Type B pancreatic cell (in vitro differentiated cells): ENCODE measurements around the gene LRRC47. TPM values are rescaled to one million over a fixed set of nuclear protein-coding genes. Genes with fewer than 3 reads are reported as not detected.

Source experiments
- DNase-seq: peaks from one replicate; pipeline ENCODE4 v3.0.0; 2021; ENCODE audit warnings: mixed read lengths; ENCODE audit not compliant: unreplicated experiment; ENCODE audit errors: extremely low spot score
- H3K27ac Mint-ChIP-seq: 2 replicates; pipeline ENCODE4 v1.8.0; 2021; ENCODE audit warnings: mild to moderate bottlenecking, mixed read lengths
- H3K27me3 Mint-ChIP-seq: 2 replicates; pipeline ENCODE4 v1.8.0; 2021; ENCODE audit warnings: mixed read lengths
- H3K36me3 Mint-ChIP-seq: 2 replicates; pipeline ENCODE4 v1.8.0; 2021; ENCODE audit warnings: mixed read lengths
- H3K4me1 Mint-ChIP-seq: one replicate; pipeline ENCODE4 v1.8.0; 2021; ENCODE audit warnings: mixed read lengths; ENCODE audit not compliant: unreplicated experiment
- H3K4me3 Mint-ChIP-seq: 2 replicates; pipeline ENCODE4 v1.8.0; 2021; ENCODE audit warnings: mild to moderate bottlenecking, mixed read lengths
- H3K9me3 Mint-ChIP-seq: 2 replicates; pipeline ENCODE4 v1.8.0; 2021; ENCODE audit warnings: mixed read lengths
- total RNA-seq: library from RNA; stranded (reverse); gene quantifications from 2 replicates; pipeline ENCODE4 v1.2.1, GENCODE V29; 2021; ENCODE audit warnings: low replicate concordance
- TF ChIP-seq, protein P1 (sequence below): fragments of 200-600 bp; sonication (generic); conservative IDR thresholded peaks from 2 replicates; pipeline ENCODE4 v1.5.0; 2021; ENCODE audit warnings: antibody characterized with exemption, mild to moderate bottlenecking

LRRC47 gene
- total RNA-seq, 1 donor from 2014 or later = 56.5 TPM

DNA sequence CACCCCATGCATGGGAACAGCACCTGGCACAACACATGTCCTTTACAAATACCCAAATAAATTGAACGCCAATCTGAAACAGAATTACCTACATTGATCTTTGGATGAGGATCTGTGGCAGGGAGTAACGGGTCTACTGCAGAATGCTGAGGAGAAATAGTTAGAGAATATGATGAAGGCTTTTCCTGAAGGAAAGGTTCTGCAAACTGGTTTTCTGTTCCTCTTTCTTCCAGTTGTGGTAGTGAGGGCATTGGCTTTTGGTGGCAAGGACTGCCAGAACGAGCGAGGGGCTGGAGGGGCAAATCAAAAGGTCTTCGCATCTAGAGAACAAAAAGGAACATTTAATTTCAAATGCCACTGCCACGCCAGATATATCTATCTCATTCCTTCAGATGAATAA, 40.9 kb upstream of the LRRC47 start:
- H3K4me3 Mint-ChIP-seq = no peak overlapping the region
- no peaks in the 10 kb centered on the region for H3K27me3 Mint-ChIP-seq
- no peaks in the 10 kb centered on the region for H3K4me1 Mint-ChIP-seq
- no peak overlapping the region for H3K27ac Mint-ChIP-seq
- TF ChIP-seq, protein P1, sequence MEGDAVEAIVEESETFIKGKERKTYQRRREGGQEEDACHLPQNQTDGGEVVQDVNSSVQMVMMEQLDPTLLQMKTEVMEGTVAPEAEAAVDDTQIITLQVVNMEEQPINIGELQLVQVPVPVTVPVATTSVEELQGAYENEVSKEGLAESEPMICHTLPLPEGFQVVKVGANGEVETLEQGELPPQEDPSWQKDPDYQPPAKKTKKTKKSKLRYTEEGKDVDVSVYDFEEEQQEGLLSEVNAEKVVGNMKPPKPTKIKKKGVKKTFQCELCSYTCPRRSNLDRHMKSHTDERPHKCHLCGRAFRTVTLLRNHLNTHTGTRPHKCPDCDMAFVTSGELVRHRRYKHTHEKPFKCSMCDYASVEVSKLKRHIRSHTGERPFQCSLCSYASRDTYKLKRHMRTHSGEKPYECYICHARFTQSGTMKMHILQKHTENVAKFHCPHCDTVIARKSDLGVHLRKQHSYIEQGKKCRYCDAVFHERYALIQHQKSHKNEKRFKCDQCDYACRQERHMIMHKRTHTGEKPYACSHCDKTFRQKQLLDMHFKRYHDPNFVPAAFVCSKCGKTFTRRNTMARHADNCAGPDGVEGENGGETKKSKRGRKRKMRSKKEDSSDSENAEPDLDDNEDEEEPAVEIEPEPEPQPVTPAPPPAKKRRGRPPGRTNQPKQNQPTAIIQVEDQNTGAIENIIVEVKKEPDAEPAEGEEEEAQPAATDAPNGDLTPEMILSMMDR = no peak
- peaks cover 42% of the 10 kb centered on the region for H3K36me3 Mint-ChIP-seq
- H3K9me3 Mint-ChIP-seq = no peaks in the 10 kb centered on the region
- no peak for DNase-seq

DNA sequence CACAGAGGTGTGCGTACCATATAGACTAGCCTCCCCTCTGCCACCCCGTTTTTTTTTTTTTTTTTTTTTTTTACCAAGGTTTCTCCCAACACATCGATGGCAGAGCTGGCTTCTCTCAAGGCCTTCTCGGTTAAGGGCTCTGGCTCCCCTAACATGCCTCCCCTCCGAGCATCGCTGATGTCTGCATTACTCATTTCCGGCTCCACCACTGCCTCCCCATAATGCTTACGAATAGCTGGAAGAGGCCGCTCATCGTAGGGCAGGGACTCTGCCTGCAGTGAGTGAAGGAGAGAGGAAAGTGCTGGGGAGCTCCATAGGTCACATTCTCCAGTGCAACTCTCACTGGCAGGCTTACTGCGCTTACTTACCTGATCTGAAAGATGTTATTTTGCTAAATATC, 40.1 kb upstream of the LRRC47 start:
- no peaks in the 10 kb centered on the region for H3K27me3 Mint-ChIP-seq
- TF ChIP-seq, protein P1 = no peak
- H3K4me3 Mint-ChIP-seq = no peak overlapping the region
- H3K9me3 Mint-ChIP-seq = no peaks in the 10 kb centered on the region
- no peak overlapping the region for H3K27ac Mint-ChIP-seq
- H3K4me1 Mint-ChIP-seq = no peaks in the 10 kb centered on the region
- H3K36me3 Mint-ChIP-seq = peaks cover 47% of the 10 kb centered on the region
- no peak for DNase-seq

DNA sequence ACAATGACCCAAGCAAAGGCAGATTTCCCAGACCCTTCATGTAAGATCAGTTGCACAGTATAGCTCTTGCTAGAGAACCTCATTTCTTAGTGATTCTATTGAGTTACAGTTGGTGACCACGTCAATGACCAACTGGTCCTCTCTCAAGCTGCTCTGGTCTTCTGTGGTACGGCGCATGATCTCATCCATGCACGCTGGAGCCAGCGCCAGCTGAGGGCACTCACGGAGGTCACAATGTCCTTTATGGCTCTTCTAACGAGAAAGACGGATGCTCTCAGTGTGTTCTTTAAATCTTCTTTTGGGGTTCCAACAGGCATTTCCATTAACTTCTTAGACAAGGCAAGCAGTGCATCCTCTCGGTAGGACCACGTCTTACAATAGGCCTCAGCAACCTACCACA, 38.4 kb upstream of the LRRC47 start:
- Mint-ChIP-seq H3K27ac (no peak overlapping the region), H3K4me1 (no peaks in the 10 kb centered on the region), H3K27me3 (no peaks in the 10 kb centered on the region), H3K36me3 (peaks cover 41% of the 10 kb centered on the region), H3K4me3 (no peak overlapping the region), H3K9me3 (no peaks in the 10 kb centered on the region)
- TF ChIP-seq, protein P1 = no peak
- no peak for DNase-seq

DNA sequence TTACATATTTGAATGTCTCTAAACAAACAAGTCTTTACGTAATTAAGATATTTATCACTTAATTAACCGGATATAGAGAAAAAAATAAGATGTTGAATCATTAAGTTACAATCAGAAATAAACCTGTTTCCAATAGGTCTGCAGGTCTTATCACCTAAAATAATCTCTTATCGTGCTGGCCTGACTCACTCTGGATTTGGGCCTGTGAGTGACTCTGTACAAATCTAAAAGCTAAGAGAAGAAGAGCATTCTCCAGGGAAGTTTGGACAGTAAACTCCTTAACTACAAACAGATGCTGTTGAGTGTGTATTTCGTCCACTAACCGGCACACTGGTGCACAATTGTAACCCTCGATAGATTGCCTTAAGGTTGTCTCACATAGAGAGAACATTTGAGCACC, 35.4 kb upstream of the LRRC47 start:
- TF ChIP-seq, protein P1 = no peak
- no peaks in the 10 kb centered on the region for H3K9me3 Mint-ChIP-seq
- no peak overlapping the region for H3K27ac Mint-ChIP-seq
- H3K4me3 Mint-ChIP-seq = no peak overlapping the region
- no peak for DNase-seq
- H3K36me3 Mint-ChIP-seq = peaks cover 16% of the 10 kb centered on the region
- H3K27me3 Mint-ChIP-seq = no peaks in the 10 kb centered on the region
- no peaks in the 10 kb centered on the region for H3K4me1 Mint-ChIP-seq

DNA sequence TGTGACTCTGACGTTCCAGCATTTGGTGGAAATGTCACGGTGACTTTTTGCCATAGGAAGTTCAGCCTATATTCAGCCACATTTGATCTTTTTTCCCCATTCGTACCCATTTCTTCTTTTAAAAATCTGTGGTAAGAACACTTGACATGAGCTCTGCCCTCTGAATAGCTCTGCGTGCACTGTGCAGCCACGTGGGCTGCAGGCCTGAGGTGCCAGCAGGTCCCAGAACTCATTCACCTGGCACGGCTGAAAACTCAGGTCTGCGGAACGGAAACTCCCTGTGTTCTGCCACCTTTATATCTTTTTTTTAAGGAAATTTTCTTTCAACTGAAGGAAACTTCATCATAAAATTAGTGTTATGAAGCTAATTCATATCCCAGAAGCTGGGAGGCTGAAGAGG, 32.1 kb upstream of the LRRC47 start:
- TF ChIP-seq, protein P1 = no peak
- no peak overlapping the region for H3K4me3 Mint-ChIP-seq
- DNase-seq = no peak
- peaks cover 17% of the 10 kb centered on the region for H3K36me3 Mint-ChIP-seq
- no peaks in the 10 kb centered on the region for H3K4me1 Mint-ChIP-seq
- no peak overlapping the region for H3K27ac Mint-ChIP-seq
- no peaks in the 10 kb centered on the region for H3K27me3 Mint-ChIP-seq
- H3K9me3 Mint-ChIP-seq = no peaks in the 10 kb centered on the region

DNA sequence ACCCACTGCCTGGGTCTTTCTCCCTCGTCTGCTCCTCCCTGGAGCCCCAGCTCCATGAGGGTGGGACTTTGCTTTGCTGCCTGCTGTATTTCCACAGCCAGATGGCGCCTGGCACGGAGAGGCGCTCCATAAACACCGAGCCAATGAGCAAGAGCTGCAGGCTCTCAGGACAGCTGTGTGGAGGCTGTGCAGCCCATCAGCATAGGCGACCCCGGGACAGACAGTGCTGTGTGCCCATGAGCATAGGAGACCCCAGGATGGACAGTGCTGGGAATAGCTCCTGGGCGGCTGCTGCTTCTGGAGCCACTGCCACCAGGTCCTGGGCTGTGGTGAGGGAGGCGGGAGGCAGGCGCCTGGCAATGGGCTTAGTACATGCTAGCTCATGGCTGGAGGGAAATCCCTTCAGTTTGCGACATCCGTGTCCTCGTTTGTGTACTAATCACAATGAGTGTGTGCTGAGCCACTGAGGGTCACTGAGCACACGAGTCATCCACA, 31.6 kb upstream of the LRRC47 start:
- Mint-ChIP-seq H3K4me3 (no peak overlapping the region), H3K27ac (no peak overlapping the region), H3K4me1 (no peaks in the 10 kb centered on the region), H3K36me3 (peaks cover 17% of the 10 kb centered on the region), H3K27me3 (no peaks in the 10 kb centered on the region), H3K9me3 (no peaks in the 10 kb centered on the region)
- TF ChIP-seq, protein P1 = no peak
- no peak for DNase-seq
